Retinal pigment epithelial cell (primary cell): Measurements from ENCODE around the gene KRT6B.

Experiments used
- DNase-seq: peaks from one replicate; pipeline ENCODE4 v3.0.0-alpha.2; 2010; ENCODE audit warnings: low read depth
- H3K4me3 ChIP-seq: 2 replicates; pipeline ENCODE4 v1.5.1; 2011; ENCODE audit warnings: mild to moderate bottlenecking, low read length, control low read depth, moderate library complexity
- TF ChIP-seq, protein P1 (sequence below): conservative IDR thresholded peaks from 2 replicates; pipeline ENCODE4 v1.5.1; 2011; ENCODE audit warnings: low read depth, low read length, control low read depth, inconsistent platforms

KRT6B gene

GRCh38 chr12:52487211-52487610 lies 35.3 kb upstream of the KRT6B start:
- H3K4me3 ChIP-seq, result no peak overlapping the region
- TF ChIP-seq, protein P1, sequence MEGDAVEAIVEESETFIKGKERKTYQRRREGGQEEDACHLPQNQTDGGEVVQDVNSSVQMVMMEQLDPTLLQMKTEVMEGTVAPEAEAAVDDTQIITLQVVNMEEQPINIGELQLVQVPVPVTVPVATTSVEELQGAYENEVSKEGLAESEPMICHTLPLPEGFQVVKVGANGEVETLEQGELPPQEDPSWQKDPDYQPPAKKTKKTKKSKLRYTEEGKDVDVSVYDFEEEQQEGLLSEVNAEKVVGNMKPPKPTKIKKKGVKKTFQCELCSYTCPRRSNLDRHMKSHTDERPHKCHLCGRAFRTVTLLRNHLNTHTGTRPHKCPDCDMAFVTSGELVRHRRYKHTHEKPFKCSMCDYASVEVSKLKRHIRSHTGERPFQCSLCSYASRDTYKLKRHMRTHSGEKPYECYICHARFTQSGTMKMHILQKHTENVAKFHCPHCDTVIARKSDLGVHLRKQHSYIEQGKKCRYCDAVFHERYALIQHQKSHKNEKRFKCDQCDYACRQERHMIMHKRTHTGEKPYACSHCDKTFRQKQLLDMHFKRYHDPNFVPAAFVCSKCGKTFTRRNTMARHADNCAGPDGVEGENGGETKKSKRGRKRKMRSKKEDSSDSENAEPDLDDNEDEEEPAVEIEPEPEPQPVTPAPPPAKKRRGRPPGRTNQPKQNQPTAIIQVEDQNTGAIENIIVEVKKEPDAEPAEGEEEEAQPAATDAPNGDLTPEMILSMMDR, result no peak
- DNase-seq, result no peak

GRCh38 chr12:52486166-52487105 lies 34.5 kb upstream of the KRT6B start:
- H3K4me3 ChIP-seq, result no peak overlapping the region
- TF ChIP-seq, protein P1, result no peak
- no peak for DNase-seq

DNA sequence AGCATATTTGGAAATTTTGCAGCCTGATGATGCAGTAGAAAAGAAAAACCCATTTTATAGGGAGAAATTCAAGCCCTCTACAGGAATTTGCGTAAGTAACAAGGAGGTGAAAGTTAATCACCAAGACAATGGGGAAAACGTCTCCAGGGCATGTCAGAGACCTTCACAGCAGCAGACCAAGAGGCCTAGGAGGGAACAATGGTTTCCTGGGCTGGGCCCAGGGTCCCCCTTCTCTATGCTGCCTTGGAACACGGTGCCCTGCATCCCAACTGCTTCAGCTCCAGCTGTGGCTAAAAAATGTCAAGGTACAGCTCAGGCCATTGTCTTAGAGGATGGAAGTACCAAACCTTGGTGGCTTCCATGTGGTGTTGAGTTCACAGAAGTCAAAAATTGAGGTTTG lies 28.1 kb upstream of the KRT6B start:
- TF ChIP-seq, protein P1, result no peak
- no peak for DNase-seq
- H3K4me3 ChIP-seq, result no peak overlapping the region

DNA sequence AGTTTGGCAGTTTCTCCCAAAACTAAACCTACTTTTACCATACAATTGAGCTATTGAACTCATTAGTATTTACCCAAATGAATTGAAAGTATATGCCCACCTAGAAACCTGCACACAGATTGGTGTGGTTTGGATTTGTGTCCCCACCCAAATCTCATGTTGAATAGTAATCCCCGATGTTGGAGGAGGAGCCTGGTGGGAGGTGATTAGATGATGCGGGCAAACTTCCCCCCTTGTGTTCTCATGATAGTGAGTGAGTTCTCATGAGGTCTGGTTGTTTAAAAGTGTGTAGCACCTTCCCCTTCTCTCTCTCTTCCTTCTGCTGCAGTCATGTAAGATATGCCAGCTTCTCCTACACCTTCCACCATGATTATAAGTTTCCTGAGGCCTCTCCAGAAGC lies 25.7 kb upstream of the KRT6B start:
- DNase-seq, result no peak
- no peak overlapping the region for H3K4me3 ChIP-seq
- TF ChIP-seq, protein P1, result no peak

DNA sequence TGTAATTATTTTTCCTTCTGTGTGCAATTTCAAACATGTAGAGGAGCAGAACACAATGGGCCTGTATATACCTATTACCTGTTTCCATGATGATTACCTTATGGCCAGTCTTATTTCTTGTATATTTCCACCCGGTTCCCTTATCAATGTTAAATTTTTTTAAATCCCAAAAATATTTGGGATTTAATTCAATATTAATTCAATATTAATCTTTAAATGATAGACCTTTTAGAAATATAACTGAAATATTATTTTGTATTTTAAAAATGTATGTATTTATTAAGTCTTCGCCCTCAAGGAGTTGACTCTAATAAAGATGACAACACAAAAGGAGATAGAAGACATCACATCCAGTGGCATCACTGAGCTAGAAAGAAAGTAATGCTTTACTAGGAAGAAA lies 22.3 kb upstream of the KRT6B start:
- no peak overlapping the region for H3K4me3 ChIP-seq
- DNase-seq, result no peak
- TF ChIP-seq, protein P1, result no peak

GRCh38 chr12:52473768-52474167 lies 21.8 kb upstream of the KRT6B start, which contains the start of gene KRT6C:
Gene KRT6C (minus strand): TSS chr12:52473805. CDS start chr12:52473737, 68 bp downstream.
- TF ChIP-seq, protein P1, result no peak
- no peak for DNase-seq
- no peak within 1 kb of the TSS for H3K4me3 ChIP-seq

DNA sequence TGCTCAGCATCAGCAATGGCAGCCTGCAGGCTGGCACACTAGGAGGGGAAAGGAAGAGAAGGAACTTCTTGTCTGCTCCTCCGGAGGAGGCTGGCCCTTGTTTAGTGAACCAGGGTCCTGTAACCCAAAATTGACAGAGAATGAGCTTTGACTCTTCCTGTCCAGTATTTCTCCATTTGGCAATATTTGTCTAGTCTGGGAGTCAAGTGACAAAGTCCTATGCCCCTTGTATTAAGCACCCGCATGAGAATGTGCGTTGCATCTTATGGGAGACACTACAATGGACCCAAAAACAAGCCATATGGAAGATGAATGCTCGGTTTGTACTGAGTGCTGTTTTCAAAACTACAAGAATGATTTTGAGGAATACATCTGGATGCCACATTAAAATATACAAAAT lies 17.9 kb upstream of the KRT6B start:
- H3K4me3 ChIP-seq, result no peak overlapping the region
- no peak for DNase-seq
- TF ChIP-seq, protein P1, result no peak
